Keratinocyte (primary cell): ENCODE data around the gene CGRRF1. TPM values are rescaled to one million over a fixed set of nuclear protein-coding genes. Genes with fewer than 3 reads are reported as not detected.

Source experiments
- DNase-seq: peaks from one replicate; pipeline ENCODE4 v3.0.0-alpha.2; 2011; ENCODE audit warnings: low read depth, missing footprints, low spot score
- FAIRE-seq: peaks from 2 replicates; lab custom pipeline; 2011; peaks lifted over from hg19 to GRCh38; lab: Jason Lieb, UNC
- H2AFZ ChIP-seq: 2 replicates; pipeline ENCODE4 v1.6.0; 2012; ENCODE audit warnings: low read length, control low read depth, inconsistent platforms; ENCODE audit not compliant: control insufficient read depth
- H3K27ac ChIP-seq: 2 replicates; pipeline ENCODE4 v1.5.1; 2011; ENCODE audit warnings: low read length; ENCODE audit not compliant: control insufficient read depth, insufficient read depth
- H3K27me3 ChIP-seq: 3 replicates; pipeline ENCODE4 v1.6.0; 2011; ENCODE audit warnings: low read length; ENCODE audit not compliant: control insufficient read depth, insufficient read depth; ENCODE audit errors: extremely low read depth
- H3K36me3 ChIP-seq, 2 experiments: 2 replicates in 1 of 2; 3 replicates in 1 of 2; pipeline ENCODE4 v1.5.1; 2011; ENCODE audit warnings: low read length in 2 of 2, mild to moderate bottlenecking in 1 of 2; ENCODE audit not compliant: control insufficient read depth in 2 of 2, insufficient read depth in 2 of 2; ENCODE audit errors: extremely low read depth in 1 of 2
- H3K4me1 ChIP-seq: 3 replicates; pipeline ENCODE4 v1.5.1; 2011; ENCODE audit warnings: low read length; ENCODE audit not compliant: control insufficient read depth, insufficient read depth; ENCODE audit errors: extremely low read depth
- H3K4me2 ChIP-seq: 3 replicates; pipeline ENCODE4 v1.6.0; 2011; ENCODE audit warnings: low read depth, low read length; ENCODE audit not compliant: control insufficient read depth, insufficient read depth; ENCODE audit errors: extremely low read depth
- H3K4me3 ChIP-seq, 3 experiments: fragments of 200-600 bp in 1 of 3; sonication (generic) in 1 of 3; 2 replicates in 2 of 3; 3 replicates in 1 of 3; pipeline ENCODE4 v1.5.1; 2011 to 2016; ENCODE audit warnings: low read length in 3 of 3, mild to moderate bottlenecking in 3 of 3, control low read depth in 2 of 3, inconsistent platforms in 1 of 3, low read depth in 1 of 3, mixed read lengths in 1 of 3, mixed run types in 1 of 3, moderate library complexity in 1 of 3; ENCODE audit not compliant: control insufficient read depth in 2 of 3, insufficient read depth in 2 of 3; ENCODE audit errors: extremely low read depth in 1 of 3
- H3K79me2 ChIP-seq: 2 replicates; pipeline ENCODE4 v1.6.0; 2012; ENCODE audit warnings: low read length; ENCODE audit not compliant: control insufficient read depth, insufficient read depth
- H3K9ac ChIP-seq: 3 replicates; pipeline ENCODE4 v1.6.0; 2011; ENCODE audit warnings: low read length; ENCODE audit not compliant: control insufficient read depth, insufficient read depth; ENCODE audit errors: extremely low read depth
- H3K9me1 ChIP-seq: 3 replicates; pipeline ENCODE4 v1.6.0; 2011; ENCODE audit warnings: low read length; ENCODE audit not compliant: control insufficient read depth, insufficient read depth; ENCODE audit errors: extremely low read depth
- H3K9me3 ChIP-seq: 2 replicates; pipeline ENCODE4 v1.5.1; 2012; ENCODE audit warnings: low read depth, low read length; ENCODE audit not compliant: control insufficient read depth
- H4K20me1 ChIP-seq: 3 replicates; pipeline ENCODE4 v1.6.0; 2011; ENCODE audit warnings: low read length; ENCODE audit not compliant: control insufficient read depth, insufficient read depth; ENCODE audit errors: extremely low read depth
- EZH2 ChIP-seq: IDR thresholded peaks from one replicate; pipeline ENCODE4 v1.6.1; 2012; ENCODE audit warnings: inconsistent platforms, mild to moderate bottlenecking, low read length, moderate library complexity
- dilution Hi-C: fragments of 300-500 bp; cut with MboI; formaldehyde crosslinking; loops from one replicate; pipeline ENCODE4 v1.7.0; 2020; ENCODE audit warnings: low sequenced_read_pairs; ENCODE audit not compliant: extremely low pct_ligation_motif_present
- polyA plus RNA-seq, 5 experiments: library from polyadenylated mRNA; depleted of rRNA in 3 of 5; stranded (reverse) in 3 of 5; stranded (forward) in 1 of 5; unstranded in 1 of 5; fragments of >200 nt; gene quantifications; 1 replicate in 1 of 5; 2 replicates in 3 of 5; 3 replicates in 1 of 5; pipeline versions ENCODE4 v1.2.1 to v1.2.3, GENCODE V29; 2011 to 2012; ENCODE audit warnings: missing spikeins in 2 of 5, low read depth in 1 of 5, low replicate concordance in 1 of 5
- TF ChIP-seq, protein P1 (sequence below), 3 experiments: IDR thresholded peaks in 1 of 3; conservative IDR thresholded peaks in 1 of 3; optimal IDR thresholded peaks in 1 of 3; 2 replicates in 2 of 3; 3 replicates in 1 of 3; pipeline versions ENCODE3 to v1.5.1; 2011; ENCODE audit warnings: low read length in 3 of 3, mild to moderate bottlenecking in 3 of 3, moderate library complexity in 2 of 3, control low read depth in 1 of 3, inconsistent platforms in 1 of 3; ENCODE audit not compliant: insufficient read depth in 2 of 3; ENCODE audit errors: extremely low read depth in 1 of 3

The CGRRF1 gene
- polyA plus RNA-seq, 1 donor (not counting 4 experiments of a cell fraction or from before 2014, with no cell fraction given): 19.5 TPM

DNA sequence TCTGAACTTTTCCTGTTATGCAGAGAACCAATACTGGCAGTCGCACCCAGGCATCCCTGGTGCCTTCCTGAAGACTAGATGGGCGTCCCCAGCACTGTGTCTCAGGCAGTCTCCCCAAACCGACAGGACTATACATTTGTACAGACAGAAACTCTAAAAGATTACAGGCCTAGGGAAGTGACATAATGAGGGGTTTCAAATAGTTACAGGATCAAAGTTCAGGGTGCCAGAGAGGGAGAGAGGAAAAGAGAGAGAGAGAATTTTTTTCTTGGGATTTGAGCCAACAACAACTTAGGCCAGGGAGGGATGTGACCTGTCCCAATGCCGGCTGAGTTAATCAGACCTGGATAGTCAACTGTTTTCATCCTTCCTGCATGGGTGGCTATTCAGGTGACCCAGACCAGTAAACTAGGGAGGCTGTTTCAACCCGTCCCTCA is 11.6 kb upstream of the CGRRF1 start:
- no peak overlapping the region for H3K4me3 ChIP-seq
- H3K4me1 ChIP-seq: no peaks in the 10 kb centered on the region
- no peak overlapping the region for H3K9ac ChIP-seq
- TF ChIP-seq, protein P1, sequence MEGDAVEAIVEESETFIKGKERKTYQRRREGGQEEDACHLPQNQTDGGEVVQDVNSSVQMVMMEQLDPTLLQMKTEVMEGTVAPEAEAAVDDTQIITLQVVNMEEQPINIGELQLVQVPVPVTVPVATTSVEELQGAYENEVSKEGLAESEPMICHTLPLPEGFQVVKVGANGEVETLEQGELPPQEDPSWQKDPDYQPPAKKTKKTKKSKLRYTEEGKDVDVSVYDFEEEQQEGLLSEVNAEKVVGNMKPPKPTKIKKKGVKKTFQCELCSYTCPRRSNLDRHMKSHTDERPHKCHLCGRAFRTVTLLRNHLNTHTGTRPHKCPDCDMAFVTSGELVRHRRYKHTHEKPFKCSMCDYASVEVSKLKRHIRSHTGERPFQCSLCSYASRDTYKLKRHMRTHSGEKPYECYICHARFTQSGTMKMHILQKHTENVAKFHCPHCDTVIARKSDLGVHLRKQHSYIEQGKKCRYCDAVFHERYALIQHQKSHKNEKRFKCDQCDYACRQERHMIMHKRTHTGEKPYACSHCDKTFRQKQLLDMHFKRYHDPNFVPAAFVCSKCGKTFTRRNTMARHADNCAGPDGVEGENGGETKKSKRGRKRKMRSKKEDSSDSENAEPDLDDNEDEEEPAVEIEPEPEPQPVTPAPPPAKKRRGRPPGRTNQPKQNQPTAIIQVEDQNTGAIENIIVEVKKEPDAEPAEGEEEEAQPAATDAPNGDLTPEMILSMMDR (optimal IDR thresholded peaks at IDR 0.05 in 1 of 3, IDR thresholded peaks at IDR 0.05 in 1 of 3, conservative IDR thresholded peaks at IDR 0.05 in 1 of 3; ENCODE audit: extremely low read depth in 1 of 3, insufficient read depth in 2 of 3, low read length in 3 of 3): no peak
- TF ChIP-seq EZH2: no peak
- FAIRE-seq (no peak), DNase-seq (no peak)
- H3K9me3 ChIP-seq: no peaks in the 10 kb centered on the region
- H2AFZ ChIP-seq: no peak overlapping the region
- H3K79me2 ChIP-seq: no peaks in the 10 kb centered on the region
- H4K20me1 ChIP-seq: no peaks in the 10 kb centered on the region
- H3K27me3 ChIP-seq: no peaks in the 10 kb centered on the region
- dilution Hi-C loops: no loop called here
- H3K9me1 ChIP-seq: no peaks in the 10 kb centered on the region
- no peak overlapping the region for H3K27ac ChIP-seq
- no peak overlapping the region for H3K4me2 ChIP-seq
- H3K36me3 ChIP-seq: no peaks in the 10 kb centered on the region

DNA sequence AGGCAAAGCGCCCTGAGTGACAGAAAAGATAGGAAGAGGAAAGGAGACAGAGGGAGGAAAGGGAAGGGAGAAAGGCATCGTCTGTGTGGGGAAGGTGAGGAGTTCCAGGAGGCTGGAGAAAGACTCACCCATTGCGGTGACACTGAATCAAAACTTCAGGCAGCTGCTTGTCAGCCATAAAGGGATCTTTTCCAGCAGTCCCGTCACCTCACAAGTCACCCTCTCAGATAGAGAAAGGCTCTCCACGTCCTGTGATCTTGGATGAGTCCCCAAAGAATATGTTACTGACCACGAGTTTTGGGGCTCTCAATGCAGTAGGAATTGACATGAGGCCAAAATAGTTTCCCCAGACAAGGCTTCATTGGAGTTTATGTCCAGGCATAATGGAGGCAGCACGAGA is 11.1 kb upstream of the CGRRF1 start:
- TF ChIP-seq EZH2: no peak
- TF ChIP-seq, protein P1 (optimal IDR thresholded peaks at IDR 0.05 in 1 of 3, IDR thresholded peaks at IDR 0.05 in 1 of 3, conservative IDR thresholded peaks at IDR 0.05 in 1 of 3; ENCODE audit: extremely low read depth in 1 of 3, insufficient read depth in 2 of 3, low read length in 3 of 3): no peak
- no peaks in the 10 kb centered on the region for H3K79me2 ChIP-seq
- no peak overlapping the region for H3K9ac ChIP-seq
- FAIRE-seq (no peak), DNase-seq (no peak)
- H3K36me3 ChIP-seq: no peaks in the 10 kb centered on the region
- no peaks in the 10 kb centered on the region for H4K20me1 ChIP-seq
- no peak overlapping the region for H3K27ac ChIP-seq
- no peaks in the 10 kb centered on the region for H3K9me1 ChIP-seq
- H3K27me3 ChIP-seq: no peaks in the 10 kb centered on the region
- H2AFZ ChIP-seq: no peak overlapping the region
- dilution Hi-C loops: no loop called here
- no peak overlapping the region for H3K4me2 ChIP-seq
- H3K9me3 ChIP-seq: no peaks in the 10 kb centered on the region
- no peak overlapping the region for H3K4me3 ChIP-seq
- H3K4me1 ChIP-seq: no peaks in the 10 kb centered on the region
